Measurements from ENCODE around the gene EIF2A.
"Not testable (repeated sequence)": the region's sequence is repeated elsewhere in the genome, so short reads cannot be mapped to it uniquely, and the experiment has no call there.

Gene EIF2A

DNA sequence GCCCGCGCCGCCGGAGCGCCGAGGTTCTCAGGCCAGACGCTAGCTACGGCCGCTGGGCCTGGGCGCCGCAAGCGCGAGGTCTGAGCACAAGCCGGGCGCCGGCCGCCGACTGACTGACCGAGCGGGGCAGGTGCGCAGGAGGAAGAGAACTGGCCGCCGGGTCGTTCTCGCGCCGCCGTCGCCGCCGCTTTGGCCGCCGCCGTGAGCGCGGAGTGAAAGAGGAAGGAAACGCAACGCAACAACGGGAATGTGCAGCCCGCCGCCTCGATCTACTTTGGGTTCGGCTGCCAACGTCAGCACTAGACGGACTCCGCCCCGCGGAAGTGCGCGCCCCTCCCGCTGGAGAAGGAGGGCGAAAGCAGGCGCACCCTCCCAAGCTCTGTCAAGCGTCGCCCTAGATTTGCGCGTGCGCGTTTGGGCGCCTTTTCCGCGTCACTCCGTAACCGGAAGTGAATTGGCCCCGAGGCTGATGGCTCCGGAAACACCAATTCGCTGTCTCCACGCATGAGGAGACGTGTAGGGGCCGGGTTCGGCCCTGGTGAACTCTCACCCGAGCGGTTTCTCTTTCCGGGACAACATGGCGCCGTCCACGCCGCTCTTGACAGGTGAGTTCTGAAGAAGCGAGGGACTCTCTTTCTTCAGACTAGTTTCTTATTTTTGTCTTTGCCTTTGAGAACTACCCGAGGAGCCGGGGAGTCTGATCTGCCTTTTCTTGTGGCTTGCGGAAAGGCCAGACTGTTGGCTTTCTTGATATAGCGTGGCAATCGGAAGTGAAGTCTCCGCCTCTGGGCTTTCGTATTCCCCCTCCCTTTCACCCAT is at the start of gene EIF2A, which contains the start of gene SERP1:
Gene EIF2A (plus strand): TSS at position 562 of the 819 bp plus-strand sequence. CDS start 16 bp downstream, at position 578.
Gene SERP1 (minus strand): TSS at position 271 of the 819 bp plus-strand sequence. CDS start 361 bp downstream, outside the sequence.
- DNase-seq, result peak; percentile 97 to 98

DNA sequence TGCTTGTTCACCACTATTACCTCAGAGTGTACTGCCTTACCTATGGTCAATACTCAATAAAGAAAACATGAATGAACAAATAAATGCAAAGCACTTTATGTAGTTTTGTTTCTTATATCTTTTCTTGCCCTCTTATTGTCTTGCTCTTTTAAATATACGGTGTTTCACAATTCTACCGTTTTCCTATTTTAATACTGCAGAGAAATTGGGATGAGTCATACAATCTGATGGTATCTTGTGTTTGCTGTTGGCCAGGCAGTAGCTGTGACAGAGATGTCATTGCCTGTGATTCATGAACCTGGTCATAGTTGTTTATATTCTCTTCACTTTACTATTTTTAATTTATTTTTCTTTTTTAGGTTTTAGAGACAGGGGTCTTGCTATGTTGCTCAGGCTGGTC is 48.6 kb upstream of the EIF2A start:
- DNase-seq, result no peak

DNA sequence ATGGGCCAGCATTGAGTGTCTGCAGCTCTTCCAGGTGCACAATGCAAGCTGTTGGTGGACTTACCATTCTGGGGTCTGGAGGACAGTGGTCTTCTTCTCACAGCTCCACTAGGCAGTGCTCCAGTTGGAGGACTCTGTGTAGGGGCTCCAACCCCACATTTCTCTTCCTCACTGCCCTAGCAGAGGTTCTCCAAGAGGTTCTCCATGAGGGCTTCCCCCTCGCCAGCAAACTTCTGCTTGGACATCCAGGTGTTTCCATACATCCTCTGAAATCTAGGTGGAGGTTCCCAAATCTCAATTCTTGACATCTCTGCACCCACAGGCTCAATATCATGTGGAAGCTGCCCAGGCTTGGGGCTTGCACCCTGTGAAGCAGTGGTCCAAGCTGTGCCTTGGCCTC is 45.6 kb upstream of the EIF2A start:
- not testable (repeated sequence) for DNase-seq

DNA sequence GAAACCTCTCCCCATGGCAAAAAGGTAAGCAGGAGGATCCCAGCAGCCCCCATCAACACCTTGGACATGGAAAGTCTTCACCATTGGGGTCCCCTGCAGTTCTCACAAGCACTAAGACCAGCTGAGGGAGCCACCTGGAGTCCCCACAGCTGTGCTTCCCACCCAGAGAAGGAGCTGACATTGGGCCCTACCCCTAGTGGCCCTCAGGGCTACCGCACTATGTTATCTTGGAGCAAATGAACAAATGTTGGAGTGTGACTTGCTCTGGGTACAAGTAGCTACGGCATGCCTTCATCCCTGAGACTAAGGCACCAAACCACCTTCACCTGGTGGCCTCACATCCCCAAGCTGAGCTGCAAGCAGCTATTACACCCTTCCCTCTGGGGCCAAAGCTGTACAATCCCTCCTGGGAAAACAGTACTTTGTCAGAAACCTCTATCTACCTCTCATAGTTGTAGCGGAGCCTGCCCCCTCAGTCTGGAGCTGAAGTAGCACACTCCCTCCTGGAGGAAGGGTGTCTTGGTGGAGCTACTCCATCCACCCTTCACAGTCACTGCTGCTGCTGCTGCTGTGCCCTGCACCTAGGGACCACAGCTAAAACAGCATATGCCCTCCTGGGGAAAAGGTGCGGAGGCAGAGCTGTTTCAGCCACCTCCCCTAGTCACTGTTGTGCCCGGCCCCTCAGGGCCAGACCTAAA is 43.0 kb upstream of the EIF2A start:
- no peak for DNase-seq

DNA sequence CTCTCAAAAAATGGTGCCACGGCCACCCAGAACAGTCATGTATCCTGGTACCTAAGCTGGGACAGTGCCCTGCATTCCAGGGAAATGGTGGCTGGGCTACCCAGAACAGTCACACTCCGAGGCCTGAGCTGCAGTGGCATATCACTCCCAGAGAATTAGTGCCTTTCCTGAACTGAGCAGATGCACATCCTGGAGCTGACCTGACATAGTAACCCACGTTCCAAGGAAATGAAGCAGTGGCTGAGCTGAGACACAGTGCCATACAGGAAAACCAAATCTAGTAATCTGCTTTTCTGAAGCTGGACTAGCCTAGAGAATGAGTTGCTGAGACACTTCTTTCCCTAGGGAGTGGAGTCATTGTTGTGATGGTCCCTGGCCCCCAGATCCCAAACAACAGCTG is 42.1 kb upstream of the EIF2A start:
- DNase-seq, result no peak

DNA sequence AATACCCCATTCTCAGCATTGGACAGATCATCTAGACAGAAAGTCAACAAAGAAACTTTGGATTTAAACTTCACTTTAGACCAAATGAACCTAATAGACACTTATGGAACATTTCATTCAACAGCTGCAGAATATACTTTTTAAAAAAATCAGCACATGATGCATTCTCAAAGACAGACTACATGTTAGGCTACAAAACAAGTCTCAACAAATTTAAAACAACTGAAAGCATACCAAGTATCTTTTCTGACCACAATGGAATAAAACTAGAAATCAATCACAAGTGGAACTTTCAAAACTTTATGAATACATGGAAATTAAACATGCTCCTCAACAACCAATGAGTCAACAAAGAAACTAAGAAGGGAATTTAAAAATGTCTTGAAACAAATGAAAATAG is 38.2 kb upstream of the EIF2A start:
- DNase-seq, result no peak

DNA sequence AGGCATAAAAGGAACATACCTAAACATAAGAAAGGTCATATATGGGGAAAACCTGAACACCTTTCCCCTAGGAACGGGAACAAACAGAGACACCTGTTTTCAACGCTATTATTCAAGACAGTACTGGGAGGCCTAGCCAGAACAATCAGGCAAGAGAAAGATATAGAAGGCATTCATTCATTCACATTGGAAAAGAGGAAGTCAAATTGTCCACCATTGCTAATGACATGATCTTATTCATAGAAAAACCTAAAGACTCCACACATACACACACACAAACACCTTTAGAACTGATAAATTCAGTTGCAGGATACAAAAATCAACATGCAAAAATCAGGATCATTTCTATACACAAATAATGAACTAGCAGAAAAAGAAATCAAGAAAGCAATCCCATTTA is 36.8 kb upstream of the EIF2A start:
- no peak for DNase-seq

DNA sequence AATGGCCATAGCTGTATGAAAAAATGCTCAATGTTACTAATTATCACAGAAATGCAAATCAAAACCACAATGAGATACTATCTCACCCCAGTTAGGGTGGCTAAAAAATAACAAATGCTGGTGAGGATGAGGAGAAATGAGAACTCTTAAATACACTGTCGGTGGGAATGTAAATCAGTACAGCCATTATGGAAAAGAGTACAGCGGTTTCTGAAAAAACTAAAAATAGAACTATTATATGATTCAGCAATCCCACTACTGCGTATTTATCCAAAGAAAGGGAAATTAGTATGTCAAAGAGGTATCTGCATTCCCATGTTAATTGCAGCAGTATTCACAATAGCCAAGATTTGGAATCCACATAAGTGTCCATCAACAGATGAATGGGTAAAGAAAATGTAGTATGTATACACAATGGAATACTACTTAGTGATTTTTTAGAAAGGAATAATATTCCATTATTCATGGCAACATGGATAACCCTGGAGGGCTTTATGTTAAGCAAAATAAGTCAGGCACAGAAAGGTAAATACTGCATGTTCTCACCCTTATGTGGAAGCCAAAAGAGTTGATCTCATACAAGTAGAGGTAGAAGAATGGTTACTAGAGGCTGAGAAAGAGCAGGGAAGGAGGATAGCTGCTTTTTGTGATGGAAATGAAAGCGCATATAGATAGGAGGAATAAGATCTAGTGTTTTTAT is 35.3 kb upstream of the EIF2A start:
- no peak for DNase-seq

DNA sequence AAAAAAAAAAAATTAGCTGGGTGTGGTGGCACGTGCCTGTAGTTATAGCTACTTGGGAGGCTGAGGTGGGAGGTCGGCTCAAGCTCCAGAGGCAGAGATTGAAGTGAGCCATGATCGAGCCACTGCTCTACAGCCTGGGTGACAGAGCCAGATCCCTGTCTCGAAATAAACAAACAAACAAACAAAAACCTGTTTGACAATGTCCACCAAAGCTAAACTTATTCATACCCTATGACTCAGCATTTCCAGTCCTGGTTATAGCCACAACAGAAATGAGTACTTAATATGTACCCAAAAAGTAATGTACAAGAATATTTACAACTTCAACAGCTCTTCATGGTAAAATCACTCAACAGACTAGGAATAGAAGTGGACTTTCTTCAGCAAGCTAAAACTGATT is 31.4 kb upstream of the EIF2A start:
- no peak for DNase-seq

DNA sequence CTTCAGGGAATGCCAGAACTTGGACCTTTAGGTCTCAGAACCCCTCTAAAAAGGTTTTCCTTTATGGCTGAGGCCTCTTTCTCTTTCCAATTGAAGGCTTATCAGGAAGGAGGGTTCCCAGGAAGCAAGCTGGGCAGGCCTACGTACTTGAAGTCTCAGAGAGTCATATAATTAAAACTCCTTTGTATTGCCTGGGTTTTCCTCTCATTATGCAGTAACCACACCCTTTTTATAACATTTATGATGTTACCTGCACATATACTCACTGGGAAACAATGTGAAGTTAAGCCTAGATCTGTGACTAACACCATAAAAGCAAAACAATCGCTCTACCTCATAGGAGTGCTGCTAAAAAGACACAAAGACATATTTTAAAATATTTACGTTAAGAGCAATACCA is 27.6 kb upstream of the EIF2A start:
- DNase-seq, result no peak

DNA sequence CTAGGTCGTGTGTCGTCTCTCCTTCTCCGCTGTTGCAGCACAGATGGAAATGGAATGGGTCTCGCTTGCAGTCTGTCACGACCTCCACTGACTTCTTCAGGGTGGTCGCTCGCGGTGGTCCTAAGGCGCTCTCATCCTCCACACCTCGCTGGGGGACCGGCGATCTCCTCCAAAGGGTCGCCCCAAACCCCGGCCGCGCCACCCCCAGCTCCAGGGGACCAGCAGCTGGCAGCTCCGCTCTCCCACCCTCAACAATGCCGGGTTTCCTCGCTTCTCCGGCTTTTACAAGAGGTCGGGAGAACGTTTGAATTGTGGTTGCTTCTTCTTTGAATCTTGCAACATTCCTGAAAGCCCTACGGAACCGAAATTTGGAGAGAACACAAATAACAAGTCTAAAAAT is 26.2 kb upstream of the EIF2A start:
- DNase-seq, result no peak

DNA sequence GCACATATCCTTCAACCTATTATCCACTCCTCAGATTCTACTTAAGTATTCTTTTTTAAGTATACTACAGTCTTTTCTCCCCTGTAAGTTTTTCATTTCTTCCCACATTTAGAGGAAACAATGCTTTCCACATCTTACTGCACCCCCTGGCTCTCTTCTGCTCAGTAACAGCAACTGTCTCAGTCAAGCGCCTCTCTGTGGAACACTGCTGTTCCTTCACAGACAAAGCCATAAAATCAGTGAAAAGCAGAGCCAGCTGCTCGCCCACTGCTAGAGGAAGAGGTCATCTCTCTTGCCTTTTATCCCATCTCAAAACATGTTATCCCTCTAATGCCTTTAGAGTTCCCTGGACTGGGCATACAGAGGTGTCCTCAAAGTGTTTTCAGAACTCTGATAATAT is 25.1 kb upstream of the EIF2A start:
- DNase-seq, result peak in 1 of 2 experiments; percentile 16

DNA sequence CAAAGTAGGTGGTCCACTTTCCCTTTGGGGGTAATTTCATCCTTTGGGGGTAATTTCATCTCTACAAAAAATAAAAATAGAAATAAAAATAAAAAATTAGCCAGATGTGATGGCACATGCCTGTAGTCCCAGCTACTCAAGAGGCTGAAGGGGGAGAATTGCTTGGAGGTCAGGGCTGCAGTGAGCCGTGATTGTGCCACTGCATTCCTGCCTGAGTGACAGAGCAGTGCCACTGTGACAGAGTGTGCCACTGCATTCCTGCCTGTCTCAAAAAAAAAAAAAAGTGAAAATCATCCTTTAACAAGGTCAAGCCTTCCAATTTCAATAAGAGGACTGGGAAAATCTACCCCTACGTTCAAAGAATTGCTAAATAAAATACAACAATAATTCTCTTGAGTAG is 23.0 kb upstream of the EIF2A start:
- DNase-seq, result no peak

DNA sequence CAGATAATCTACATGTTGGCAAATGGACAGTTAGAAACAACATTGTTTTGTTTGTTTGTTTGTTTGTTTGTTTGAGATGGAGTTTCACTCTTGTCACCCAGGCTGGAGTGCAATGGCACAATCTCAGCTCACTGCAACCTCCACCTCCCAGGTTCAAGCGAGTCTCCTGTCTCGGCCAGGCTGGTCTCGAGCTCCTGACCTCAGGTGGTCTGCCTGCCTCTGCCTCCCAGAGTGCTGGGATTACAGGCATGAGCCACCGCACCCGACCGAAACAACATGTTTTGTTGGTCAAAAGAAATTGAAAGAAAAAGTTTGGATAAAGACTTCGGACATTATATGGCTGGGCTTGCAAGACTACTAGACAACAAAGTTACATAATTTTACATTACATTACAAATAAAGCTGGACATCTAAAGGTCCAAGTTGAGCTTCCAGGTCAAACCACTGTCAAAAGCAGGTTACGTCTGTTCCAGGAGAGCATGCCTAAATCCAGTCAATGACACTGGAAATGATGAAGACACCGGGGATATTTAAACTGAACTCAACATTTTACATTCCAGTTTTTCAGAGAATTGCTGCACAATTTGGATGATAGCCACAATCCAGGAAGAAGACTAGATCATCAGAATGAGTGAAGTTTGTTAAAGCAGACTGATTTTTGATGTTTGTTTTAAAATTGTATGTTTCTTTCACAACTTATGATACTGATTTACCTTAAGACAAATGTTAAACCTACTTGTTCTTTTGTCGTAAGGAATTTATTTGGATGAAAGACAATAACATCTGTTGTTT is 18.9 kb upstream of the EIF2A start:
- DNase-seq, result no peak

DNA sequence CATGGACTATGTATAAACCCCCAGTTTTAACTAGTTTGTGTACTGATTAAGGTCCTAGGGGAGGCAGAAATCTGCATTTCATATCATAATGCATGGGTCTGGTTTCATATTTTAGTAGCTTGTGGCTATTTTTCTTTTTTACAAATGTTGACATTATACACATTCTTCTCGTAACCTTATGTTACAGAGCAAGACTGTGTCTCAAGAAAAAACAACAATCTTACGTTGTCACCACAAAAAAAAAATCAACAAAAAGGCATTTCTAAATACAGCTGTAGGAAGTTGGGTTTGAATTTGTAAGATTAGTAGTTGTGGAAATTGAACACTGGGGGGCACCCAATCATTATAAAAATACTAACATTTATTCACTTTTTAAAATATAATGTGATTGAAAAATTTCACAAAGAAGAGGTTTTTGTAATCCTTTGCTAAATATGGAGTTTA is 18.2 kb upstream of the EIF2A start:
- DNase-seq, result no peak

DNA sequence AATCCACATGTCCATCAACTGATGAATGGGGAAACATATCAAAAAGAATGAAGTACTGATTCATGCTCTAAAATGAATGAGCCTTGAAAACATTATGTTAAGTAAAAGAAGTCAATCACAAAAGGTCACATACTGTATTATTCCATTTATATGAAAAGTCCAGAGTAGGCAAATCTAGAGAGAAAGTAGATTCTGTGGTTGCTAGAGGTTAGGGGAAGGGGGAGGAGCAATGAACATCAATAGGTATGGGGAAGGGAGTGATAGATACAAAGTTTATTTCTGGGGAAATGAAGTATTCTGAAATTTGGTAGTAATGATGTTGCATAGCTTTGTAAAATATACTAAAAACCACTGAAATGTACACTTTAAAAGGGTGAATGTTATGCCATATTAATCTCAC is 14.8 kb upstream of the EIF2A start:
- DNase-seq, result no peak

DNA sequence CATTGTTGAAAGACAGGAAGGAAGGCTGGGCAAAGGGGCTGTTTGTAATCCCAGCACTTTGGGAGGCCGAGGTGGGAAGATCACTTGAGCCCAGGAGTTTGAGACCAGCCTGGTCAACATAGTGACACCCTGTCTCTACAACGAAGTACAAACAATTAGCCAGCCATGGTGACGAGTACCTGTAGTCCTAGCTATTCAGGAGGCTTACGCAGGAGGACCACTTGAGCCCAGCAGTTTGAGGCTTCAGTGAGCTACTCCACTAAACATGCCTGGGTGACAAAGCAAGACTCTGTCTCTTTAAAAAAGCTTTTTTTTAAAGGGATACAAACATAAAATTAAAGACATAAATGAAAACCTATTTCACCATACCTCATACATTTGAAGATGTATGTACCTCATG is 11.4 kb upstream of the EIF2A start:
- DNase-seq, result no peak

DNA sequence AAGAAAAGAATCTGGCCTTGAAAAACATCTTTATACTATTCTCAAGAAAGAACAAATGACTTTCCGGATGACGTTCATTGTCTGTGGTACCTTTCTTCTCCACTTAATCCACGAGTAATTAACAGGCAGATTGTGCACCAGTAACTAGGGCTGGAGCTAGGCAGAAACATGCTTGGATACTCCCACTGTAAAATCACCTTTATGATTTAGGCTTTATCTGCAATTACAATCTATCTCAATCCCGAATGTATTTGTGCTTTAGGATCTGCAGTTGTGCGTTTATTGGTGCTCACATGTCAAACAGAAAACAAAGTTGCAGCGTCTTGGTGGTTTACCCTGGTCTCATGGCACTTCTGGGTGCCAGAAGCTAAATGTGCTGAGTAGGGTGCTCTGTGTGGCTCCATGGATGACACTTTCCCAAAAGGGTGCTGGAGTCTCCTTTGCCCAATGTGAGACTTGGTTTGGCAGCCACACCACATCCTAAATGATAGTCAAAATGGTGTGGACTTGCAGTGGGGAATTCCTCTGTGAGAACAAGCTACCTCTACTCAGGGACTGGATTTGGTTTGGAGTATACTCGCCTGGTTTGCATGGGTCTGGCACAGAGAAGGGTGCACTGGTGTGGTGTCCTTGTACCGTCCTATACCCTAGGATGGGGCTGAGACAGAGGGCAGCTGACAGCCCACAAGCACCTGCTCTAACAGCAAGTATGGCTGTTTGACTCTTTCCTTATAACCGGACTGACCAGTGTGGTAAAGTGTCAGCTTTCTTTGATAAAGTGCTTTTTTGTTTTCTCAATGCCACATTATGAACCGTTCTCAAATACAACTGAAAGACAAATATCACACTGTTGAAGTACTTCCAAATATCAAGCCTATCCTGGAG is 8.0 kb upstream of the EIF2A start:
- DNase-seq, result peak in 1 of 2 experiments; percentile 4

DNA sequence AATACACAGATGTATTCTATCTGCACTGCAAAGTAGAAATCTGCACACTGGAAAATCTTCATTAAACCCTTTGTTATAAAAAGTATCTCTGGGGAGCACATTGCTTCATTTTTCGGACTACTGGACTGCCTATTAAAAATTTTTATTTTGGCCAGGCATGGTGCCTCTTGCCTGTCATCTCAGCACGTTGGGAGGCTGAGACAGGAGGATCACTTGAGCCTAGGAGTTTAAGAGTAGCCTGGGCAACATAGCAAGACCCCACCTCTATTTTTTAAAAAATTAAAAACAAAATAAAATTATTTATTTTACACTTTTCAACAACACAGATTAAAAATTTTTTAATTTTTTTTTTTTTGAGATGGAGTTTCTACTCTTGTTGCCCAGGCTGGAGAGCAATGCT is 6.3 kb upstream of the EIF2A start:
- DNase-seq, result no peak

DNA sequence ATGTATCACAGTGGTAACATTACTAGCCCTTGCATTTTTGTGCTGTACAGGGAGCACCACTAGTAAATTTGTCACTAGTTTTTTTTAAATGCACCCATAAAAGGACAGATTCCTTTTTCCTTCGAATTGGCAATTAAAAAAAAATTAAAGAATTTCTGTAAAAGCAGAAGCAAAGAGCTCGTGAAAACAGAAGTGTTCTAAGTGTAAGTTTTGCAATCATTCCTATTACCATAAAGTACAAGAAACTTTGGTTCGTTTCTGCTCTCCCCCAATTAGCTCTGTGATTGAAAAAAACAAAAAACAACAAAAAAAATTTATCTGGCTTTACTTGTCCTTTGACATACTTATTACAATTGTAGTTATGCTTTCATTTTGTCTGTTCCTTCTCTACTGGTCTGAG is 5.6 kb upstream of the EIF2A start:
- DNase-seq, result no peak

DNA sequence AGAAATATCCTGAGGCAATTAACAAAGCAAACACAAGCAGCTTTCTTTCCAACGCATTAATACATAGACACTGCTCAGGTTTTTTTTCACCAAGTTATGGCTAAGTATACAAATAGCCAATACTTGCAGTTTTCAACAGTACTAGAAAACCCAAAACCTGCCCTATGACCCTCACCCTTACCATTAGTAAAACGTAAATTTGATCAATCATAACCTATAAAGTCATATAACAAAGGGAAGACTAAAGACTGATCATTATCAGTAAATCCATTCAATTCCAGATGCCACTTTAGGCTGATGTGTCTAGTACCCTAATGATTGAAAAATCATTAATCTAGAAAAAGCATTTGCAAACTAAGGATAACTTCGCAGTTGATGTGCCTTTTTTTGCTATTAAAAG is 3.5 kb upstream of the EIF2A start:
- no peak for DNase-seq

DNA sequence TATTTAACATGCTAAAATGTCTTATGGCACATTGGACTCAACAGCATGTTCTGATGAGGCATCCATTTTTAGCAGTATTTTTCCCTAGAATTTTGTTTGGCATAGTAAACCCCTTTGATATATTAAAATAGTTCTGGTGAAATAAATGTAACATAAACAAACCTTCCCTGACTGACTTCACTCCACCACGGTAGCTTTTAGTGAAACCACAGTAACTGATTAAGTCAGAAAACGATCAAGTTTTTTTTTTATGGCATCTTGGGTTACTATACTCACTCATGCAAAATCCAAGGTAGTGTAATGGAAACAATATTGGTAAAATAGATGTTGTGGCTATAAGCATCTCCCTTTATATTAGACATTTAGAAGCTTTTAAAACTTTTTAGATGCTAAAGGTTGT is 3.1 kb upstream of the EIF2A start:
- no peak for DNase-seq

Data from SHP77 (cell line).